K562 (cell line): ENCODE data around the gene SLC16A12.
"Not testable (repeated sequence)": the region's sequence is repeated elsewhere in the genome, so short reads cannot be mapped to it uniquely, and the experiment has no call there.

Experiments
- BDP1 ChIP-seq: IDR thresholded peaks from 3 replicates; pipeline ENCODE4 v1.6.1; 2011; ENCODE audit not compliant: insufficient read length, insufficient read depth
- GATAD2A ChIP-seq: fragments of 450-650 bp; IDR thresholded peaks from 2 replicates; pipeline ENCODE4 v1.6.1; 2017
- ZBED1 ChIP-seq: IDR thresholded peaks from 2 replicates; pipeline ENCODE4 v1.6.1; 2014
- TF ChIP-seq, protein P1 (sequence below), 2 experiments: fragments of 450-650 bp in 1 of 2; sonication (generic) in 1 of 2; formaldehyde crosslinking in 1 of 2; IDR thresholded peaks in 1 of 2; conservative IDR thresholded peaks in 1 of 2; 2 replicates each; pipeline versions ENCODE4 v1.6.1 to v1.8.1; 2016 to 2023; ENCODE audit warnings: mild to moderate bottlenecking in 2 of 2, moderate library complexity in 2 of 2, inconsistent platforms in 1 of 2, missing genetic modification reagents in 1 of 2

DNA sequence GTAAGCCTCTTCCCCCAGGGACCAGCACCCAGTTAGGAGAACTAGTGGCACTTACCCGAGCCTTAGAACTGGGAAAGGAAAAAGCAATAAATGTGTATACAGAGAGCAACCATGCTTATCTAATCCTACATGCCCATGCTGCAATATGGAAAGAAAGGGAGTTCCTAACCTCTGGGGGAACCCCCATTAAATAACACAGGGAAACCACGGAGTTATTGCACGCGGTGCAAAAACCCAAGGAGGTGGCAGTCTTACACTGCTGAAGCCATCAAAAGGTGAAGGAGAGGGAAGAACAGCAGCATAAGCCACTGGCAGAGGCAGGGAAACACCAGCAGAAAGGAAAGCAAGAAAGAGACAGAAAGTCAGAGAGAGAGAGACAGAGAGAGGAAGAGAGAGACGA lies 124.8 kb downstream of the SLC16A12 start:
- TF ChIP-seq ZBED1, BDP1, GATAD2A: not testable (repeated sequence)
- TF ChIP-seq, protein P1, sequence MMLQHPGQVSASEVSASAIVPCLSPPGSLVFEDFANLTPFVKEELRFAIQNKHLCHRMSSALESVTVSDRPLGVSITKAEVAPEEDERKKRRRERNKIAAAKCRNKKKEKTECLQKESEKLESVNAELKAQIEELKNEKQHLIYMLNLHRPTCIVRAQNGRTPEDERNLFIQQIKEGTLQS (IDR thresholded peaks at IDR 0.05) = not testable (repeated sequence)
- TF ChIP-seq, protein P1 (CRISPR knock-in tag; conservative IDR thresholded peaks at IDR 0.05) = not testable (repeated sequence)
